AG09309 (cell line): ENCODE measurements around the gene SCAF1.

ENCODE experiments used
- DNase-seq: peaks from one replicate; pipeline ENCODE4 v3.0.0-alpha.2; 2010; ENCODE audit warnings: low read depth
- H3K4me3 ChIP-seq: 2 replicates; pipeline ENCODE4 v1.5.1; 2011; ENCODE audit warnings: mild to moderate bottlenecking, low read depth, low read length, moderate library complexity; ENCODE audit not compliant: control insufficient read depth
- CTCF ChIP-seq: IDR thresholded peaks from 2 replicates; pipeline ENCODE4 v1.5.1; 2011; ENCODE audit warnings: mild to moderate bottlenecking, low read depth, low read length, inconsistent platforms; ENCODE audit not compliant: insufficient read depth, control insufficient read depth; ENCODE audit errors: missing control alignments

The SCAF1 gene

GRCh38 chr19:49601482-49602038, 40.4 kb upstream of the SCAF1 start:
- DNase-seq: no peak
- TF ChIP-seq CTCF: no peak
- H3K4me3 ChIP-seq: no peak overlapping the region

- no peak for TF ChIP-seq CTCF
- no peak for DNase-seq
Observed at GRCh38 chr19:49602806-49603205, 39.2 kb upstream of the SCAF1 start.

GRCh38 chr19:49605605-49606004, 36.4 kb upstream of the SCAF1 start:
- DNase-seq: no peak
- no peak overlapping the region for H3K4me3 ChIP-seq

More at GRCh38 chr19:49602806-49603205, 39.2 kb upstream of the SCAF1 start:
- no peak overlapping the region for H3K4me3 ChIP-seq

GRCh38 chr19:49609499-49610092, 32.4 kb upstream of the SCAF1 start:
- no peak for DNase-seq
- no peak for TF ChIP-seq CTCF
- no peak overlapping the region for H3K4me3 ChIP-seq

More at GRCh38 chr19:49605605-49606004, 36.4 kb upstream of the SCAF1 start:
- TF ChIP-seq CTCF: no peak

GRCh38 chr19:49613374-49613773, 28.6 kb upstream of the SCAF1 start:
- DNase-seq: no peak
- TF ChIP-seq CTCF: no peak
- H3K4me3 ChIP-seq: no peak overlapping the region

GRCh38 chr19:49614096-49614833, 27.7 kb upstream of the SCAF1 start:
- H3K4me3 ChIP-seq: no peak overlapping the region
- no peak for DNase-seq
- TF ChIP-seq CTCF: peak; percentile 24
